H9 (cell line): ENCODE measurements around the gene RNF13. TPM values are rescaled to one million over a fixed set of nuclear protein-coding genes. Genes with fewer than 3 reads are reported as not detected.

Source experiments
- DNase-seq: peaks from one replicate; pipeline ENCODE4 v3.0.0-alpha.2; 2017
- H2AFZ ChIP-seq: one replicate; pipeline ENCODE4 v1.6.1; 2013; ENCODE audit warnings: mild to moderate bottlenecking, low read length, control low read depth, moderate library complexity
- H2AK5ac ChIP-seq: 2 replicates; pipeline ENCODE4 v1.6.1; 2013; ENCODE audit warnings: low read length, control low read depth, mixed read lengths; ENCODE audit not compliant: insufficient read length
- H2BK120ac ChIP-seq: one replicate; pipeline ENCODE4 v1.6.1; 2013; ENCODE audit warnings: low read depth, mild to moderate bottlenecking, low read length, control low read depth, inconsistent platforms; ENCODE audit not compliant: poor library complexity, severe bottlenecking
- H2BK12ac ChIP-seq: 2 replicates; pipeline ENCODE4 v1.6.1; 2013; ENCODE audit warnings: low read length, control low read depth, mixed read lengths, low read depth; ENCODE audit not compliant: insufficient read length
- H2BK15ac ChIP-seq: 2 replicates; pipeline ENCODE4 v1.6.1; 2013; ENCODE audit warnings: low read depth, low read length, control low read depth
- H2BK20ac ChIP-seq: one replicate; pipeline ENCODE4 v1.6.1; 2013; ENCODE audit warnings: low read depth, mild to moderate bottlenecking, low read length, control low read depth, inconsistent platforms; ENCODE audit not compliant: poor library complexity, severe bottlenecking
- H2BK5ac ChIP-seq: 2 replicates; pipeline ENCODE4 v1.6.1; 2013; ENCODE audit warnings: low read length, control low read depth, mixed read lengths; ENCODE audit not compliant: insufficient read length
- H3K14ac ChIP-seq: 2 replicates; pipeline ENCODE4 v1.6.1; 2013; ENCODE audit warnings: low read length, control low read depth; ENCODE audit not compliant: insufficient read depth
- H3K18ac ChIP-seq: 2 replicates; pipeline ENCODE4 v1.6.1; 2013; ENCODE audit warnings: low read depth, mild to moderate bottlenecking, mixed read lengths, low read length, control low read depth; ENCODE audit not compliant: insufficient read length
- H3K23ac ChIP-seq: 2 replicates; pipeline ENCODE4 v1.6.1; 2013; ENCODE audit warnings: low read length, control low read depth, mixed read lengths, low read depth; ENCODE audit not compliant: insufficient read length
- H3K23me2 ChIP-seq: 2 replicates; pipeline ENCODE4 v1.6.1; 2013; ENCODE audit warnings: low read depth, mild to moderate bottlenecking, mixed read lengths, low read length, control low read depth; ENCODE audit not compliant: insufficient read length, poor library complexity, severe bottlenecking
- H3K27ac ChIP-seq: 2 replicates; pipeline ENCODE4 v1.5.1; 2013; ENCODE audit warnings: low read length, control low read depth, mixed read lengths, low read depth; ENCODE audit not compliant: insufficient read length
- H3K27me3 ChIP-seq: 2 replicates; pipeline ENCODE4 v1.6.1; 2013; ENCODE audit warnings: low read length, control low read depth, inconsistent platforms; ENCODE audit not compliant: insufficient read depth
- H3K4ac ChIP-seq: 2 replicates; pipeline ENCODE4 v1.6.1; 2013; ENCODE audit warnings: low read depth, mild to moderate bottlenecking, control low read depth, inconsistent platforms, low read length, moderate library complexity
- H3K4me1 ChIP-seq: 2 replicates; pipeline ENCODE4 v1.6.1; 2013; ENCODE audit warnings: low read length, control low read depth, inconsistent platforms; ENCODE audit not compliant: insufficient read depth
- H3K4me2 ChIP-seq: 2 replicates; pipeline ENCODE4 v1.6.1; 2013; ENCODE audit warnings: low read length, control low read depth, mixed read lengths; ENCODE audit not compliant: insufficient read length, insufficient read depth
- H3K56ac ChIP-seq: 2 replicates; pipeline ENCODE4 v1.6.1; 2013; ENCODE audit warnings: low read depth, mild to moderate bottlenecking, mixed read lengths, low read length, control low read depth; ENCODE audit not compliant: insufficient read length
- H3K79me1 ChIP-seq: 2 replicates; pipeline ENCODE4 v1.6.1; 2013; ENCODE audit warnings: low read depth, mild to moderate bottlenecking, moderate library complexity, low read length, control low read depth, inconsistent platforms; ENCODE audit not compliant: insufficient read depth, poor library complexity, severe bottlenecking
- H3K79me2 ChIP-seq: 2 replicates; pipeline ENCODE4 v1.6.1; 2013; ENCODE audit warnings: low read length, control low read depth, inconsistent platforms; ENCODE audit not compliant: insufficient read depth
- H3K9ac ChIP-seq: 2 replicates; pipeline ENCODE4 v1.6.1; 2013; ENCODE audit warnings: low read length, control low read depth, mixed read lengths; ENCODE audit not compliant: insufficient read length; ENCODE audit errors: extremely low read depth
- H3K9me3 ChIP-seq: one replicate; pipeline ENCODE4 v1.6.1; 2013; ENCODE audit warnings: low read depth, low read length, inconsistent platforms; ENCODE audit not compliant: control insufficient read depth
- H3T11ph ChIP-seq: one replicate; pipeline ENCODE4 v1.6.1; 2013; ENCODE audit warnings: mild to moderate bottlenecking, low read length, control low read depth, inconsistent platforms
- H4K20me1 ChIP-seq: one replicate; pipeline ENCODE4 v1.6.1; 2013; ENCODE audit not compliant: control insufficient read depth, insufficient read length, insufficient read depth
- H4K5ac ChIP-seq: 2 replicates; pipeline ENCODE4 v1.6.1; 2013; ENCODE audit warnings: low read depth, mild to moderate bottlenecking, mixed read lengths, low read length, control low read depth; ENCODE audit not compliant: insufficient read length
- H4K8ac ChIP-seq: replicated peaks from 2 replicates; pipeline ENCODE4 v1.6.1; 2013; ENCODE audit warnings: low read length, control low read depth, mixed read lengths, low read depth; ENCODE audit not compliant: insufficient read length
- H4K91ac ChIP-seq: 2 replicates; pipeline ENCODE4 v1.6.1; 2013; ENCODE audit warnings: low read depth, mild to moderate bottlenecking, moderate library complexity, mixed read lengths, low read length, control low read depth; ENCODE audit not compliant: insufficient read length
- H3K27ac Mint-ChIP-seq, 3 experiments: 2 replicates in 2 of 3; 3 replicates in 1 of 3; pipeline ENCODE4 v1.8.0; 2020 to 2021; ENCODE audit warnings: mixed read lengths in 3 of 3, mild to moderate bottlenecking in 1 of 3, moderate library complexity in 1 of 3
- H3K27me3 Mint-ChIP-seq: 2 replicates; pipeline ENCODE4 v1.8.0; 2021; ENCODE audit warnings: low read depth, mild to moderate bottlenecking, moderate library complexity, mixed read lengths
- H3K36me3 Mint-ChIP-seq, 3 experiments: 2 replicates in 2 of 3; 3 replicates in 1 of 3; pipeline ENCODE4 v1.8.0; 2020 to 2021; ENCODE audit warnings: low read depth in 3 of 3, mixed read lengths in 3 of 3; ENCODE audit not compliant: insufficient read depth in 1 of 3
- H3K4me1 Mint-ChIP-seq, 2 experiments: 2 replicates each; pipeline ENCODE4 v1.8.0; 2020; ENCODE audit warnings: mixed read lengths in 2 of 2
- H3K4me3 Mint-ChIP-seq, 2 experiments: 2 replicates in 1 of 2; 3 replicates in 1 of 2; pipeline ENCODE4 v1.8.0; 2020 to 2021; ENCODE audit warnings: mild to moderate bottlenecking in 2 of 2, mixed read lengths in 2 of 2, moderate library complexity in 1 of 2
- H3K9me3 Mint-ChIP-seq, 2 experiments: 2 replicates in 1 of 2; 3 replicates in 1 of 2; pipeline ENCODE4 v1.8.0; 2020; ENCODE audit warnings: mild to moderate bottlenecking in 2 of 2, mixed read lengths in 2 of 2, moderate library complexity in 1 of 2
- total RNA-seq: library from RNA; stranded (reverse); gene quantifications from 2 replicates; pipeline ENCODE4 v1.2.1, GENCODE V29; 2021
- TF ChIP-seq, protein P1 (sequence below): fragments of 200-600 bp; sonication (generic); conservative IDR thresholded peaks from 3 replicates; pipeline ENCODE4 v1.8.0; 2021; ENCODE audit warnings: antibody characterized with exemption, mild to moderate bottlenecking

The RNF13 gene
- total RNA-seq, 1 experiment from 2014 or later = 23.4 TPM

DNA sequence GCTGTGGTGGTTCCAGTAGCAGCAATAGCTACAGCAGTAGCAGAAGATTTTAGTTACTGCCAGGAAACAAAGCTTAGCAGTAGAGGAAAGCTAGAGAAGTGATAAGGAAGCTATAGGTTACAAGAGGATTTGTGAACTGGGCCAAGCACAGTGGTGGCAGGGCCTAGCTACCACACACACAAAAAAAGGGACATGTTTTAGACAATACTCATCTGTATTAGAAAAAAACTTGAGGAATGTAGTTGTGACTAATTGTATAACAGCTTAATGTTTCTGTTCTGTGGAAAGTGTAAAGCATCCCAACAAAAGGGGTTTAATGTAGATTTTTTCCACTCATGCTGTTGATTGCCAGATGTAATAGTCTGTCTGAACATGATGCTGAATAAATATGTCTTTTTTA lies 187.6 kb downstream of the RNF13 start:
- H3K4me2 ChIP-seq = no peak overlapping the region
- Mint-ChIP-seq H3K36me3 (no peaks in the 10 kb centered on the region), H3K4me3 (no peak overlapping the region), H3K27ac (no peak overlapping the region), H3K9me3 (peaks cover 0 to 2% of the 10 kb centered on the region in 2 experiments; a peak in 3 of 5 replicates), H3K27me3 (no peaks in the 10 kb centered on the region), H3K4me1 (no peaks in the 10 kb centered on the region)
- no peak overlapping the region for H4K91ac ChIP-seq
- H2AFZ ChIP-seq = no peak overlapping the region
- H4K5ac ChIP-seq = no peak overlapping the region
- no peaks in the 10 kb centered on the region for H3K23me2 ChIP-seq
- H3K4me1 ChIP-seq = no peaks in the 10 kb centered on the region
- no peak overlapping the region for H4K8ac ChIP-seq
- no peaks in the 10 kb centered on the region for H3K27me3 ChIP-seq
- H2BK120ac ChIP-seq = no peak overlapping the region
- no peak overlapping the region for H3T11ph ChIP-seq
- H2BK20ac ChIP-seq = no peak overlapping the region
- no peaks in the 10 kb centered on the region for H3K79me1 ChIP-seq
- no peaks in the 10 kb centered on the region for H3K9me3 ChIP-seq
- no peak overlapping the region for H2AK5ac ChIP-seq
- H3K4ac ChIP-seq = no peak overlapping the region
- no peak overlapping the region for H3K56ac ChIP-seq
- no peaks in the 10 kb centered on the region for H4K20me1 ChIP-seq
- H2BK15ac ChIP-seq = no peak overlapping the region
- TF ChIP-seq, protein P1, sequence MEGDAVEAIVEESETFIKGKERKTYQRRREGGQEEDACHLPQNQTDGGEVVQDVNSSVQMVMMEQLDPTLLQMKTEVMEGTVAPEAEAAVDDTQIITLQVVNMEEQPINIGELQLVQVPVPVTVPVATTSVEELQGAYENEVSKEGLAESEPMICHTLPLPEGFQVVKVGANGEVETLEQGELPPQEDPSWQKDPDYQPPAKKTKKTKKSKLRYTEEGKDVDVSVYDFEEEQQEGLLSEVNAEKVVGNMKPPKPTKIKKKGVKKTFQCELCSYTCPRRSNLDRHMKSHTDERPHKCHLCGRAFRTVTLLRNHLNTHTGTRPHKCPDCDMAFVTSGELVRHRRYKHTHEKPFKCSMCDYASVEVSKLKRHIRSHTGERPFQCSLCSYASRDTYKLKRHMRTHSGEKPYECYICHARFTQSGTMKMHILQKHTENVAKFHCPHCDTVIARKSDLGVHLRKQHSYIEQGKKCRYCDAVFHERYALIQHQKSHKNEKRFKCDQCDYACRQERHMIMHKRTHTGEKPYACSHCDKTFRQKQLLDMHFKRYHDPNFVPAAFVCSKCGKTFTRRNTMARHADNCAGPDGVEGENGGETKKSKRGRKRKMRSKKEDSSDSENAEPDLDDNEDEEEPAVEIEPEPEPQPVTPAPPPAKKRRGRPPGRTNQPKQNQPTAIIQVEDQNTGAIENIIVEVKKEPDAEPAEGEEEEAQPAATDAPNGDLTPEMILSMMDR = no peak
- no peak overlapping the region for H3K23ac ChIP-seq
- H3K18ac ChIP-seq = no peak overlapping the region
- H2BK5ac ChIP-seq = no peak overlapping the region
- H3K9ac ChIP-seq = no peak overlapping the region
- no peaks in the 10 kb centered on the region for H3K79me2 ChIP-seq
- H2BK12ac ChIP-seq = no peak overlapping the region
- H3K14ac ChIP-seq = no peak overlapping the region
- DNase-seq = no peak
- H3K27ac ChIP-seq = no peak overlapping the region
